NCI-H2029 (cell line): Measurements from ENCODE around the gene SPATS2.
A peak's percentile ranks its signal among the peaks of the same experiment; 100 is the strongest.
"Not testable (repeated sequence)": the region's sequence is repeated elsewhere in the genome, so short reads cannot be mapped to it uniquely, and the experiment has no call there.

Experiments used
- DNase-seq: peaks from one replicate; lab custom pipeline; 2025; lab: John Stamatoyannopoulos, UW

Gene SPATS2

GRCh38 chr12:49410818-49411217, 43.6 kb downstream of the SPATS2 start:
- DNase-seq = no peak

- DNase-seq = no peak
Measured at GRCh38 chr12:49413010-49413409, 45.7 kb downstream of the SPATS2 start.

GRCh38 chr12:49413796-49414195, 46.5 kb downstream of the SPATS2 start:
- DNase-seq = no peak

GRCh38 chr12:49414364-49414763, 47.1 kb downstream of the SPATS2 start:
- no peak for DNase-seq

GRCh38 chr12:49415521-49415970, 48.3 kb downstream of the SPATS2 start:
- DNase-seq = no peak

GRCh38 chr12:49416892-49417291, 49.6 kb downstream of the SPATS2 start:
- DNase-seq = no peak

GRCh38 chr12:49417558-49417957, 50.3 kb downstream of the SPATS2 start:
- DNase-seq = no peak

GRCh38 chr12:49420556-49420955, 53.3 kb downstream of the SPATS2 start:
- DNase-seq = no peak

- DNase-seq = no peak
Measured at GRCh38 chr12:49422114-49422513, 54.9 kb downstream of the SPATS2 start.

- DNase-seq = peak; percentile 24
Measured at GRCh38 chr12:49428793-49429192, 61.5 kb downstream of the SPATS2 start.

GRCh38 chr12:49432616-49433015, 65.4 kb downstream of the SPATS2 start:
- no peak for DNase-seq

GRCh38 chr12:49436799-49437198, 69.5 kb downstream of the SPATS2 start:
- DNase-seq = not testable (repeated sequence)

GRCh38 chr12:49439042-49439441, 71.8 kb downstream of the SPATS2 start:
- DNase-seq = no peak

- no peak for DNase-seq
Measured at GRCh38 chr12:49440035-49440434, 72.8 kb downstream of the SPATS2 start.

- DNase-seq = no peak
Measured at GRCh38 chr12:49442915-49443314, 75.7 kb downstream of the SPATS2 start.

GRCh38 chr12:49446571-49446970, 79.3 kb downstream of the SPATS2 start:
- DNase-seq = no peak

GRCh38 chr12:49448858-49449257, 81.6 kb downstream of the SPATS2 start:
- no peak for DNase-seq

GRCh38 chr12:49451468-49452259, 84.4 kb downstream of the SPATS2 start:
- DNase-seq = no peak

- DNase-seq = no peak
Measured at GRCh38 chr12:49455501-49455900, 88.2 kb downstream of the SPATS2 start.

- DNase-seq = no peak
Measured at GRCh38 chr12:49456131-49456679, 88.9 kb downstream of the SPATS2 start.

- DNase-seq = no peak
Measured at GRCh38 chr12:49458816-49459215, 91.6 kb downstream of the SPATS2 start.

GRCh38 chr12:49461221-49461620, 94.0 kb downstream of the SPATS2 start:
- no peak for DNase-seq

- DNase-seq = no peak
Measured at GRCh38 chr12:49462083-49462744, 95.0 kb downstream of the SPATS2 start.
